ENCODE measurements around the gene FARP2. TPM values are rescaled to one million over a fixed set of nuclear protein-coding genes. Genes with fewer than 3 reads are reported as not detected.

Gene FARP2
- total and polyA plus RNA-seq, 2 of the 13 experiments (the other 11 are each of a cell fraction or from before 2014, with no cell fraction given), result 28.0 to 45.4 TPM

GRCh38 chr2:241355983-241356870 is at the start of gene FARP2 (continued):
- TF ChIP-seq, protein P1, sequence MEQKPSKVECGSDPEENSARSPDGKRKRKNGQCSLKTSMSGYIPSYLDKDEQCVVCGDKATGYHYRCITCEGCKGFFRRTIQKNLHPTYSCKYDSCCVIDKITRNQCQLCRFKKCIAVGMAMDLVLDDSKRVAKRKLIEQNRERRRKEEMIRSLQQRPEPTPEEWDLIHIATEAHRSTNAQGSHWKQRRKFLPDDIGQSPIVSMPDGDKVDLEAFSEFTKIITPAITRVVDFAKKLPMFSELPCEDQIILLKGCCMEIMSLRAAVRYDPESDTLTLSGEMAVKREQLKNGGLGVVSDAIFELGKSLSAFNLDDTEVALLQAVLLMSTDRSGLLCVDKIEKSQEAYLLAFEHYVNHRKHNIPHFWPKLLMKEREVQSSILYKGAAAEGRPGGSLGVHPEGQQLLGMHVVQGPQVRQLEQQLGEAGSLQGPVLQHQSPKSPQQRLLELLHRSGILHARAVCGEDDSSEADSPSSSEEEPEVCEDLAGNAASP (CRISPR knock-in tag; IDR thresholded peaks at IDR 0.05; ENCODE audit: borderline replicate concordance), result 0 out of 2 replicates have a peak, but pooled peaks have one; percentile 7
- TF ChIP-seq HMGXB3 (CRISPR knock-in tag; IDR thresholded peaks at IDR 0.05; ENCODE audit: borderline replicate concordance), result no peak
- TF ChIP-seq ZNF343 (CRISPR knock-in tag; IDR thresholded peaks at IDR 0.05), result 0 out of 2 replicates have a peak, but pooled peaks have one; percentile 52
- TF ChIP-seq AGO1 (IDR thresholded peaks at IDR 0.05; ENCODE audit: low read depth, low read length, poor library complexity, severe bottlenecking), result peak; percentile 56
- TF ChIP-seq ZUFSP (CRISPR knock-in tag; IDR thresholded peaks at IDR 0.05; ENCODE audit: borderline replicate concordance), result no peak
- TF ChIP-seq CEBPB (IDR thresholded peaks at IDR 0.05; ENCODE audit: borderline replicate concordance, low read depth, low read length), result no peak
- TF ChIP-seq, protein P2, sequence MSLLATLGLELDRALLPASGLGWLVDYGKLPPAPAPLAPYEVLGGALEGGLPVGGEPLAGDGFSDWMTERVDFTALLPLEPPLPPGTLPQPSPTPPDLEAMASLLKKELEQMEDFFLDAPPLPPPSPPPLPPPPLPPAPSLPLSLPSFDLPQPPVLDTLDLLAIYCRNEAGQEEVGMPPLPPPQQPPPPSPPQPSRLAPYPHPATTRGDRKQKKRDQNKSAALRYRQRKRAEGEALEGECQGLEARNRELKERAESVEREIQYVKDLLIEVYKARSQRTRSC (CRISPR knock-in tag; IDR thresholded peaks at IDR 0.05; ENCODE audit: low read depth), result no peak
- no peak; the same call in none of the 2 replicates for TF ChIP-seq STAT5B (CRISPR knock-in tag; IDR thresholded peaks at IDR 0.05)
- TF ChIP-seq UBTF (CRISPR knock-in tag; IDR thresholded peaks at IDR 0.05), result peak; percentile 95; the same call in 1 of the 2 replicates
- no peak for TF ChIP-seq MTF2 (CRISPR knock-in tag; IDR thresholded peaks at IDR 0.05; ENCODE audit: borderline replicate concordance)
- TF ChIP-seq ZFP82 (CRISPR knock-in tag; IDR thresholded peaks at IDR 0.05; ENCODE audit: borderline replicate concordance), result peak; percentile 77; the same call in 1 of the 2 replicates
- no peak for TF ChIP-seq ZNF589 (CRISPR knock-in tag; conservative IDR thresholded peaks at IDR 0.05)
- peak; percentile 84; the same call in 1 of the 2 replicates for TF ChIP-seq ZNF788 (CRISPR knock-in tag; IDR thresholded peaks at IDR 0.05; ENCODE audit: borderline replicate concordance)
- TF ChIP-seq ATF3 (CRISPR knock-in tag; IDR thresholded peaks at IDR 0.05), result 0 out of 2 replicates have a peak, but pooled peaks have one; percentile 11

Measured in HepG2 (cell line).